OCI-LY3 (cell line): Measurements from ENCODE around the gene PDZRN3.

ENCODE experiments used
- H2AFZ ChIP-seq: fragments of 200-600, 300-600 bp; shearing (Covaris generic); 2 replicates; pipeline ENCODE4 v1.6.0; 2014; ENCODE audit warnings: antibody characterized with exemption, low read depth, low read length
- H3K27ac ChIP-seq: fragments of 200-600, 300-600 bp; sonication (generic); 2 replicates; pipeline ENCODE4 v1.5.1; 2014; ENCODE audit warnings: mild to moderate bottlenecking, low read length, moderate library complexity, mixed read lengths
- H3K27me3 ChIP-seq: fragments of 200-600, 300-600 bp; sonication (generic); 2 replicates; pipeline ENCODE4 v1.6.1; 2014; ENCODE audit warnings: low read depth, low read length, mixed read lengths
- H3K36me3 ChIP-seq: fragments of 200-600, 300-600 bp; sonication (generic); replicated peaks from 2 replicates; pipeline ENCODE3; 2014; ENCODE audit warnings: low read depth, low read length, mixed read lengths
- H3K4me1 ChIP-seq: fragments of 300-600, 200-600 bp; sonication (generic); 2 replicates; pipeline ENCODE4 v1.6.1; 2014; ENCODE audit warnings: low read length, mixed read lengths
- H3K4me2 ChIP-seq: fragments of 200-600, 300-600 bp; sonication (generic); 2 replicates; pipeline ENCODE4 v1.6.1; 2014; ENCODE audit warnings: low read length, mixed read lengths
- H3K4me3 ChIP-seq: fragments of 300-600, 200-600 bp; sonication (generic); 2 replicates; pipeline ENCODE4 v1.5.1; 2014; ENCODE audit warnings: antibody characterized with exemption, mild to moderate bottlenecking, low read length, moderate library complexity
- H3K79me2 ChIP-seq: fragments of 300-600, 200-600 bp; shearing (Covaris generic); 2 replicates; pipeline ENCODE4 v1.6.1; 2014; ENCODE audit warnings: mild to moderate bottlenecking, low read length, mixed read lengths
- H3K9ac ChIP-seq: fragments of 300-600, 200-600 bp; shearing (Covaris generic); 2 replicates; pipeline ENCODE4 v1.6.0; 2014; ENCODE audit warnings: mild to moderate bottlenecking, low read length, moderate library complexity
- H3K9me3 ChIP-seq: fragments of 200-600, 300-600 bp; shearing (Covaris generic); 2 replicates; pipeline ENCODE4 v1.6.1; 2014; ENCODE audit warnings: low read length, mixed read lengths; ENCODE audit not compliant: insufficient read depth
- H4K20me1 ChIP-seq: fragments of 200-600, 300-600 bp; sonication (generic); 2 replicates; pipeline ENCODE4 v1.6.1; 2016; ENCODE audit warnings: low read length, mixed read lengths; ENCODE audit not compliant: insufficient read depth
- CTCF ChIP-seq: fragments of 200-600, 300-600 bp; sonication (generic); IDR thresholded peaks from 2 replicates; pipeline ENCODE4 v1.5.1; 2014; ENCODE audit warnings: antibody characterized with exemption, low read length, low read depth
- EZH2phosphoT487 ChIP-seq: fragments of 200-600 bp; shearing (Covaris generic); IDR thresholded peaks from 2 replicates; pipeline ENCODE4 v1.6.1; 2018; ENCODE audit warnings: antibody characterized with exemption, mixed run types, low read depth

The PDZRN3 gene

DNA sequence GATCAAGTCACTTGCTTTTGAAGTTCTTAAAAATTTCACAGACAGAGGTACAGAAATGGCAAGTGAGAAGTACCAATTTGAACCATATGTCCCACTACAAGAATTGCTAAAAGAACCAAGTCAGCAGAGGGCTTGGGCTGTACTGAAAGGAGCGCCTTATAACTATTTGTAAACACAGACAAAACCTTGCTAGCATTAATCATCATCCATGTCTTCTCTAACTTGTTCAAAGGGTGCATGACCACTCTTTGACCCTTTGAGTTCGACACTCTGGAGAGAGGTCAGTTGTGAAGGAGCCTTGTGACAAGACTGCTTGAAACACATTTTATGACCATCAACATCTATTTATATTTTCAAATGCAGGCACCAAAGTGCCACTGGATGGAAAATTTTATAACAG lies 191.7 kb downstream of the PDZRN3 start:
- Histone ChIP-seq H3K4me3 (no peak overlapping the region), H3K27me3 (peaks cover 9% of the 10 kb centered on the region; the same call in 1 of the 2 replicates), H3K9me3 (no peaks in the 10 kb centered on the region), H3K36me3 (no peaks in the 10 kb centered on the region), H3K4me1 (peaks cover 15% of the 10 kb centered on the region), H4K20me1 (no peaks in the 10 kb centered on the region), H3K9ac (0 out of 2 replicates have a peak overlapping the region, but pooled peaks have one; percentile 6), H2AFZ (no peak overlapping the region), H3K4me2 (peak overlapping the region; percentile 43), H3K27ac (no peak overlapping the region), H3K79me2 (no peaks in the 10 kb centered on the region)
- TF ChIP-seq EZH2phosphoT487 (no peak), CTCF (no peak)

DNA sequence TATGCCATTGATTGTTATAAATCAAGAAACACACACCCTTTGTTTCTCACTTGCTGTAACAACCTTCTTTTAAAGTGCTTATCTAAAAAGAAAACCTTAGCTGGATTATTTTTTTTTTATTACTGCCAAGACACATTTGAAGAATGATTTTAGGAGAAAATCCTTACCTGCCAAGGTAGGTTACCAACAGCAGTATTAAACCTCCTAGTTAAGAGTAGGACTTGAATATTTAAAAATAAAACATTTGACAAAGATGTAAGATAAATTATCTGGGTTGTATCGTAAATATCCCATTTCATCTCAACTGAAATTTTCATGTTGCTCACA lies 192.1 kb downstream of the PDZRN3 start:
- no peaks in the 10 kb centered on the region for H3K9me3 ChIP-seq
- H3K36me3 ChIP-seq: no peaks in the 10 kb centered on the region
- H3K79me2 ChIP-seq: no peaks in the 10 kb centered on the region
- no peak overlapping the region for H3K4me3 ChIP-seq
- peaks cover 15% of the 10 kb centered on the region for H3K4me1 ChIP-seq
- no peak overlapping the region for H2AFZ ChIP-seq
- peak overlapping the region; percentile 43 for H3K4me2 ChIP-seq
- H4K20me1 ChIP-seq: no peaks in the 10 kb centered on the region
- H3K9ac ChIP-seq: peak overlapping the region; percentile 6; the same call in 1 of the 2 replicates
- TF ChIP-seq CTCF: no peak; the same call in 1 of the 2 replicates
- H3K27ac ChIP-seq: no peak overlapping the region
- H3K27me3 ChIP-seq: peaks cover 12% of the 10 kb centered on the region; the same call in 1 of the 2 replicates

DNA sequence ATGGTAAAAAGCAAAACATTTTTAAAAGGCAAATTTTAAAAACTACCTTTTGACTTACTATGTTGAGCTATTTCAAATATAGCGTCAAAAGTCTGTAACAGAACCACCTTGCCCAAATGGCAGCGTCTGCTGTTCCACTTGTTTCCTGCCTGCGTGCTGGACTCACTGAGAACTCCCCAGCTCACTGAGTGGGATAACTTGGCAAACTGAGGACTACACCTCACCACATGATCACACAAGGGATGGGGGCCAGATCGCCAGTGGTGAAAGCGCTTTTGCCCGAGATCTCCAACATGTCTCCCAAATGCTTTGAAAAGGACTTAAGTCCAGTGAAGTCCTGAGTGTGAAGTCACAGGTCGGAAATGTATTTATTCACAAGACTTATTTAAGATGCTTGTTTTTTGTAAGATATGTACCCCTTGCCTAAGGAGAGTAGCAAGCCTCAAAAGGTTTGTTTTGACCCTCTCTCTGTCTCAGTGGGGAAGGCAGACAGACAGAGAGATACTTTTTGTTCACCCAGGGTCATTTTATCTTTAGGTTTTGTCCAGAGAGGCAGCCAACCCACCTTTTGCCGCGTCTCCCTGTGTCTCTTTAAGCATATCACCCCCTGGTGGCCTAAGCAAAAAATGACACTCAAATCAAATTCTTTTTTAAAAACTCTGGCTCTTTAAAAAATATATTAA lies 192.6 kb downstream of the PDZRN3 start:
- Histone ChIP-seq H2AFZ (peak overlapping the region; percentile 78), H3K79me2 (no peaks in the 10 kb centered on the region), H3K9ac (peak overlapping the region; percentile 6; the same call in 1 of the 2 replicates), H3K36me3 (no peaks in the 10 kb centered on the region), H3K4me3 (0 out of 2 replicates have a peak overlapping the region, but pooled peaks have one; percentile 5), H4K20me1 (no peaks in the 10 kb centered on the region), H3K4me1 (peaks cover 15% of the 10 kb centered on the region), H3K27ac (no peak overlapping the region), H3K27me3 (peaks cover 12% of the 10 kb centered on the region; the same call in 1 of the 2 replicates), H3K4me2 (peak overlapping the region; percentile 43), H3K9me3 (no peaks in the 10 kb centered on the region)
- TF ChIP-seq EZH2phosphoT487 (no peak), CTCF (peak; percentile 90)

GRCh38 chr3:73431183-73431900 lies 193.4 kb downstream of the PDZRN3 start:
- H3K4me1 ChIP-seq: peaks cover 19% of the 10 kb centered on the region
- H2AFZ ChIP-seq: no peak overlapping the region
- H3K36me3 ChIP-seq: no peaks in the 10 kb centered on the region
- H3K9me3 ChIP-seq: no peaks in the 10 kb centered on the region
- no peaks in the 10 kb centered on the region for H3K79me2 ChIP-seq
- no peak overlapping the region for H3K27ac ChIP-seq
- TF ChIP-seq EZH2phosphoT487: no peak
- no peak for TF ChIP-seq CTCF
- H3K27me3 ChIP-seq: peaks cover 12% of the 10 kb centered on the region; the same call in 1 of the 2 replicates
- no peak overlapping the region for H3K4me3 ChIP-seq
- no peak overlapping the region for H3K4me2 ChIP-seq
- no peaks in the 10 kb centered on the region for H4K20me1 ChIP-seq
- no peak overlapping the region for H3K9ac ChIP-seq
